Measurements from ENCODE around the gene SLCO3A1.

Gene SLCO3A1

GRCh38 chr15:91968610-91969009 is 115.1 kb downstream of the SLCO3A1 start:
- DNase-seq (ENCODE audit: low spot score): no peak
- ChIA-PET CTCF (interaction anchor here (0.6 kb wide), 1 partner anchor 1179 kb away, joined by 14 read pairs; no protein-coding TSS in a partner anchor), POLR2A (ENCODE audit: low non-redundant PET) (no interaction called here)
- TF ChIP-seq CTCF (conservative IDR thresholded peaks at IDR 0.05; ENCODE audit: low read depth): no peak
- H3K27ac ChIP-seq: peak overlapping the region; percentile 42

GRCh38 chr15:91970142-91970541 is 116.6 kb downstream of the SLCO3A1 start:
- H3K27ac ChIP-seq: peak overlapping the region; percentile 66
- TF ChIP-seq CTCF (conservative IDR thresholded peaks at IDR 0.05; ENCODE audit: low read depth): no peak
- ChIA-PET CTCF (interaction anchor here (0.6 kb wide), 2 partner anchors 54 to 58 kb away, joined by 3 to 4 read pairs; no protein-coding TSS in a partner anchor), POLR2A (ENCODE audit: low non-redundant PET) (no interaction called here)
- no peak for DNase-seq (ENCODE audit: low spot score)

GRCh38 chr15:91973481-91973880 is 120.0 kb downstream of the SLCO3A1 start:
- peak overlapping the region; percentile 71 for H3K27ac ChIP-seq
- POLR2A ChIA-PET (ENCODE audit: low non-redundant PET): no interaction called here
- CTCF ChIA-PET: no interaction called here
- DNase-seq (ENCODE audit: low spot score): peak; percentile 49
- peak; percentile 68; the same call in 1 of the 2 replicates for TF ChIP-seq CTCF (conservative IDR thresholded peaks at IDR 0.05; ENCODE audit: low read depth)

GRCh38 chr15:91974321-91974720 is 120.8 kb downstream of the SLCO3A1 start:
- ChIA-PET CTCF (no interaction called here), POLR2A (ENCODE audit: low non-redundant PET) (no interaction called here)
- H3K27ac ChIP-seq: peak overlapping the region; percentile 71
- DNase-seq (ENCODE audit: low spot score): peak; percentile 79
- no peak for TF ChIP-seq CTCF (conservative IDR thresholded peaks at IDR 0.05; ENCODE audit: low read depth)

GRCh38 chr15:91975241-91975978 is 121.9 kb downstream of the SLCO3A1 start:
- CTCF ChIA-PET: interaction anchor here (0.8 kb wide), 1 partner anchor 33 kb away, joined by 5 read pairs; no protein-coding TSS in a partner anchor
- H3K27ac ChIP-seq: peak overlapping the region; percentile 33
- no peak for TF ChIP-seq CTCF (conservative IDR thresholded peaks at IDR 0.05; ENCODE audit: low read depth)
- POLR2A ChIA-PET (ENCODE audit: low non-redundant PET): no interaction called here
- no peak for DNase-seq (ENCODE audit: low spot score)

GRCh38 chr15:91976966-91977365 is 123.5 kb downstream of the SLCO3A1 start:
- TF ChIP-seq CTCF (conservative IDR thresholded peaks at IDR 0.05; ENCODE audit: low read depth): no peak
- no peak for DNase-seq (ENCODE audit: low spot score)
- CTCF ChIA-PET: interaction anchor here (0.6 kb wide), 1 partner anchor 213 kb away, joined by 3 read pairs; no protein-coding TSS in a partner anchor
- POLR2A ChIA-PET (ENCODE audit: low non-redundant PET): no interaction called here
- H3K27ac ChIP-seq: no peak overlapping the region
